Head of caudate nucleus (tissue), 42 donors: ENCODE results near the gene NAXE.
A peak's percentile ranks its signal among the peaks of the same experiment; 100 is the strongest.
"Not testable (repeated sequence)": the region's sequence is repeated elsewhere in the genome, so short reads cannot be mapped to it uniquely, and the experiment has no call there.

ENCODE experiments used
- DNase-seq, 42 donors: peaks; one replicate each; pipeline versions ENCODE4 v3.0.0 to v3.0.0-alpha.2; 2020 to 2021; ENCODE audit warnings: mixed read lengths in 7 of 42
- intact Hi-C: fragments of 100-400 bp; cut with DNase I; formaldehyde crosslinking; loops from one replicate; pipeline ENCODE4 v1.15.0; 2022

The NAXE gene

DNA sequence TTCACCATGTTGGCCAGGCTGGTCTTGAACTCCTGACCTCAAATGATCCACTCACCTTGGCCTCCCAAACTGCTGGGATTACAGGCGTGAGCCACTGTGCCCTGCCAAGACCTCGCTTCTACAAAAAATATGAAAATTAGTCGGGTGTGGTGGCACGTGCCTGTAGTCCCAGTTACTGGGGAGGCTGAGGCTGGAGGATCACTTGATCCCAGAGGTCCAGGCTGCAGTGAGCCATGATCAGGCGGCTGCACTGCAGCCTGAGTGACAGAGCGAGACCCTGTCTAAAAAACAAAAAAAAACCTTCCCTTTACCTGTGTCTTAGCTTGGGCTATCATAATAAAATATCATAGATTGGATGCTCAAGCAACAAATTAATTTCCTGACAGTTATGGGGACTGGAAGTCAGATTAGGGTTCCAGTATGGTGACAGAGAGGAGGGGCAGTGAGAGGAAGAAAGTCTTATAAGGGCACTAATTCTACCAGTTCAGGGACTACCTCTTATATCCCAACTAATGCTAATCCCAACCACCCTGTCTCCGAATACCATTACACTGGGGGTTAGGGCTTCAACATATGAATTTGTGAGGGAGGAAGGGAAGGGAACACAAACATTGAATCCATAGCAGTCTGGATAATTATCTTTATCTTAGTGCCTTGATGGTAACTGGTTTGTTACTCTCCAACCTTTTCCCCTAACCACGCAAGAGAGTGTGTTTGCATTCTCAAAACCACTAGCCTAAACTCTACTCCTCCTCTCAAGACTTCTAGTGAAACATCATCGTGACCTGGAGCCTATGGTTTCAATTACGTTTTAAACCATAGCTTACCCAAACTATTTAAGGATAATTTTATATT lies 1.0 kb upstream of the NAXE start:
- intact Hi-C loops, result loop anchor here (10.0 kb wide), 1 partner anchor 136 kb away; no protein-coding TSS in a partner anchor
- DNase-seq, result no peak

DNA sequence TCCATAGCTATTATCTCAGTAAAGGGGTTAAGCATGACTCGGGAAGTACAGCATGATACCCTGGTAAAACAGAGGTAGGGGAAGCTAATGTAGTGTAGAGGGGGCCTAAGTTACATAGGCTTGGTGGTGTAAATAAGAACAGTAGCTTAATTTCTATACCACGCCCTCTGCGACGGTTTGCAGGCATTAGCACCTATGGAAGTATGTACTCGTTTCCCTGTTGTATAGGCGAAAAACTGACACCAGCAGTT lies 470 bp upstream of the NAXE start:
- intact Hi-C loops, result loop anchor here (10.0 kb wide), 1 partner anchor 136 kb away; no protein-coding TSS in a partner anchor
- no peak for DNase-seq

DNA sequence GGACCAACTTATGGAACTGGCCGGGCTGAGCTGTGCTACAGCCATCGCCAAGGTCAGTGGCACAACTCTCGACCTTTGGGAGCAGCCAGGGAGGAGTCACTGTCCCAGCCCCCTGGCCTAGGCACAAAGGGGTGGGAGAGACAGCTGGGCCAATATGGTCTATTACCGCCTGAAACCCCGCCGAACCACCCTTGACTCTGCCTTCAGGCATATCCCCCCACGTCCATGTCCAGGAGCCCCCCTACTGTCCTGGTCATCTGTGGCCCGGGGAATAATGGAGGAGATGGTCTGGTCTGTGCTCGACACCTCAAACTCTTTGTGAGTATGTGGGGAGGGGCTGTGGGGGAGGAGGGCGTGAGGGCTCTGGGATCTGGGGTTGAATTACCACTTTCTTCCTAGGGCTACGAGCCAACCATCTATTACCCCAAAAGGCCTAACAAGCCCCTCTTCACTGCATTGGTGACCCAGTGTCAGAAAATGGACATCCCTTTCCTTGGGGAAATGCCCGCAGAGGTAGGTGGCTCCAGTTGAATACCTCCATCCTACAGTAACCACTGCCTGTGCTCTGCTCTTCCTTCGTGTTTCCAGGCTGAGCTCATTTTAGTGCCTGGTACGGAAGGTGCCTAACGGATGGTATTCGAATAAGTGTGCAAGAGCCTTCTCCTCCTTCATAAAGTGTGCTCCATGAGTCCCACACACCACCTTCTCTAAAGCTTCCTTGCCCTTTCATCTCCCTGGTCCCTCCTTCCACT lies 758 bp downstream of the NAXE start:
- intact Hi-C loops, result loop anchor here (10.0 kb wide), 1 partner anchor 138 kb away; no protein-coding TSS in a partner anchor
- no peak for DNase-seq

DNA sequence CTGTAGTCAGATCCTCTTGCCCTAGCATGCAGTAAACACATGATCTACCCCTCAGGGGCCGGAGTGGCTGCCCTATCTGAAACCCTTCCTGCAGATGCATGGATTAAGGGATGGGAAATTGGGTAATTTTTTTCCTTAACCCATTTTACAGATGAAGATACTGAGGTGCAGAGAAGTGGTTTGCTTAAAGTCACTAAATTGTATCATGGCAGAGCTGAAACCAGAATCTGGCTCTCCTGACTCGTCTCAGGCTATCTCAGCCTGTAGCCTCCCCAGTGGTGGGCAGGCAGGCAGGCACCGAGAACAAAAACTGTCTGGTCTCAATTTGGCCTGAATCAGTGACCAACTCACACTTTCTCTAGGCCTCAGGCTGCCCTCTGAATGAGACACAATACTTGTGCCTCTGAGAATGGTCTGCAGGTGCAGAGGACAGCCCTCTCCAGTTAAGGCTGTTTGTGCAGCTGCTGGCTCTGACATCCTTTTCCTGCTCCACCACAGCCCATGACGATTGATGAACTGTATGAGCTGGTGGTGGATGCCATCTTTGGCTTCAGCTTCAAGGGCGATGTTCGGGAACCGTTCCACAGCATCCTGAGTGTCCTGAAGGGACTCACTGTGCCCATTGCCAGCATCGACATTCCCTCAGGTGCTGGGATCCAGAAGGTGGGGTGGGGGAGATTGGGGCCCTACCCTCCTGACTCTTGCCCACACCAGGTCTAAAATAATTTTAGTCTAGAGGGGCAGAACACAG lies 1.5 kb downstream of the NAXE start:
- intact Hi-C loops, result loop anchor here (10.0 kb wide), 1 partner anchor 138 kb away; no protein-coding TSS in a partner anchor
- DNase-seq, result no peak

DNA sequence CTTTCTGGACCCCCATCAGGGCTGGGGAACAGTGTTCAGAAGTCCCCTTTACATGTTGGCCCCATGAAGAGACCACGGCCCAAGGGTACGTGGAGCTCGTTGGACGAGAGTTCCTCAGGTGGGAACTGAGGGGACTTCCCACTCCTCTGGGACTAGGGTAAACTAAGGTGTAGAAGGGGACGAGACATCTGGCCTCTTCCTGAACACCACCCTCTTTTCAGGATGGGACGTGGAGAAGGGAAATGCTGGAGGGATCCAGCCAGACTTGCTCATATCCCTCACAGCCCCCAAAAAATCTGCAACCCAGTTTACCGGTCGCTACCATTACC lies 2.0 kb downstream of the NAXE start:
- no peak for DNase-seq
- intact Hi-C loops, result loop anchor here (10.0 kb wide), 1 partner anchor 139 kb away; no protein-coding TSS in a partner anchor

DNA sequence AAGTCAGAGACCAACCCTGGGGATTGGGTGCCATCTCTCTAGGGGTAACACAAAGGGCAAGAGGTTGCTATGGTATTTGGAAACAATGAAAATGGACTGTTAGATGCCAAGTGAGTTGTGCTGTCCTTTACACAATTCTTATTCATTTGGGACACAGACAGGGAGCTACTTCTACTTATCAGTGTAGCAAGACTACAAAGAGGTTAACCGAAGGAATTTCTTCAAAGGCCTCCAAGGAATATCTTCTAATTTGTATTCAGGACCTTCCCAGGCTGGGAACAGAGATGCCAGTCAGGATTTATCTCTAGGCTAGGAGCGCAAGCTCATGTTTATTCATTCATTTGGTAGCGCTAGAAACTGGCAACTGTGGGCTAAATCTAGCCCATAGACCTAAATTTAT lies 2.6 kb downstream of the NAXE start:
- intact Hi-C loops, result loop anchor here (10.0 kb wide), 1 partner anchor 139 kb away; no protein-coding TSS in a partner anchor
- no peak for DNase-seq

DNA sequence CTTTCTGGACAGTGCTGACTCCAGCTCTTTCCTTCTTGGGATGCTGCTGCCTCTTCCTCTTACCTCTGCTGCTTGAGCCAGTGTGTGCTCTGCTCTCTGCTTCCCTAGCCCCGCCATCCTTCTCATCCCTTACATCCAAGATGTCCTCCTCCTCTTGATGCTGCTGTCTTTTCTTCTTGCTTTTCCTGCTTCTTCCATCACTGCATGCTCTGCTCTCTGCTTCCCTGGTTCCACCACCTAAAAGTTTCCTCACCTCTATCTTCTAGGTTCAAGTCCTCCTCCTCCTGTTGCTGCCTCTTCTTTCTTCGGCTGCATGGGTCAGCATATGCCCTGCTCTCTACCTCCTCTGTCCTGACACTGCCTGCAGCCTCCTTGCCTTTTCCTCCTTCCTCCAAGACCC lies 3.4 kb downstream of the NAXE start:
- DNase-seq, result no peak
- intact Hi-C loops, result loop anchor here (10.0 kb wide), 1 partner anchor 140 kb away; no protein-coding TSS in a partner anchor

DNA sequence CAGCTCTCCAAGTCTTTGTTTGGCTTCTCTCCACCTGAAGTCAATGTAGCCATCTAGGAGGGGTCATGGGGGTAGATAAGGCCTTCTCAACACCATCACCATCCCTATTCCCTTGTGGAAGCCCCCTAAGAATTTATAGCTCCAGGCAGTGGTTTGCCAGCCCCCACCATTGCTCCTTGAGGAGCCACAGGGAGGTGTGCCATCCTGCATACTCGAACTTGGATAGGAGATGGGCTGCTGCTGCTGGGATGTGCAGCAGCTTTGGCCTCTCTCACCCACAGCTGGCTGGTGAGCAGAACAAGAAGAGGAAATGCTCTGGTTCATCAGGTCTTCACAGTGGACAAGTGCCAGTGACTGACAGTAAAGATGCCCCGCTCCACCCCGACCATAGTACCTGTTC lies 4.8 kb downstream of the NAXE start:
- DNase-seq, result no peak
- intact Hi-C loops, result loop anchor here (10.0 kb wide), 1 partner anchor 142 kb away; no protein-coding TSS in a partner anchor

DNA sequence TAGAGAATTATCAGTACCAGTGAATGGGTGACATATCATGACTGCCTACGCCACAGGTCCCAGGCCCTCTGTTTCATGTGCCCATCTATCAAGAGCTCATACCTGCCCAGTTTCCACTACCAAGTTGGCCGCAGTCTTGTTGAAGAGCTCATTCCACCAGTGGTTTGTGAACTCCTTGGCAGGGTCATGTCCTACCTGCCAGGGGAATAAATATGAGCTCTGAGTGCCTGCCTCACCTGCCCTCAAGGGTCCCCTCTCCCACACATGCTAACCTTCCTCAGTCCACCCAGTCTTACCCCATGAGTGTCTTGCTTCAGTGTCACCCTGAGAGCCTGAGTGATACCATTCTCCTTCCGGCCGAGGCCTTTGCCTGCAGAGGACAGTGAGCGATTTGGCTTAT lies 6.5 kb downstream of the NAXE start:
- DNase-seq, result no peak
- intact Hi-C loops, result loop anchor here (10.0 kb wide), 1 partner anchor 143 kb away; no protein-coding TSS in a partner anchor

DNA sequence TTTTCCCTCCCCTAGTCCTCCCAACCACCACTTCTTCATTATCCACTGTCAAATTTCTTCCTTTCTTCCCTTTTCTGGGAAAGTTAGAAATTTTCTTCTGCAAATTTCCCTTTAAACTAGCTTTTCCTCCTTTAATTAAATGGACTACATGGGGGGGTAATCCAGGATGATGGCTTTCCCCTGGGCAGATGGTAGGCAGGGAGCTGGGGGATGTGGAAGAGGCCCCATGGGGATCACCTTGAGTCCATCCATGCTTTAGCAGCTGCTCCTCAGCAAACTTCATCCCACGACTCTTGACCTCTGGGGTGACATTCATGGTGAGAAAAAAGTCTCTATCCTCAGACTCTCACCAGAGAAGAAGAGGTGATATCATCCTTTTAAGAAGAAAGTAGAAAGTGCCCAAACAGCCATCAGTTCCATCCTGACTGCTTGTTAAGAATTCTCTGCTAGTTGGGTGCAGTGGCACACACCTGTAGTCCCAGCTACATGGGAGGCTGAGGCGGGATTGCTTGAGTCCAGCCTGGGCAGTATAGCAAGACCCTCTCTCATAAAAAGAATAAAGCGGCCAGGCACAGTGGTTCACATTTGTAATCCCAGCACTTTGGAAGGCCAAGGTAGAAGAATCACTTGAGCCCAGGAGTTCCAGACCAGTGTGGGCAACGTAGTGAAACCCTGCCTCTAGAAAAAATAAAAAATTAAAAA lies 7.3 kb downstream of the NAXE start:
- DNase-seq, result no peak
- intact Hi-C loops, result loop anchor here (10.0 kb wide), 1 partner anchor 144 kb away; no protein-coding TSS in a partner anchor

DNA sequence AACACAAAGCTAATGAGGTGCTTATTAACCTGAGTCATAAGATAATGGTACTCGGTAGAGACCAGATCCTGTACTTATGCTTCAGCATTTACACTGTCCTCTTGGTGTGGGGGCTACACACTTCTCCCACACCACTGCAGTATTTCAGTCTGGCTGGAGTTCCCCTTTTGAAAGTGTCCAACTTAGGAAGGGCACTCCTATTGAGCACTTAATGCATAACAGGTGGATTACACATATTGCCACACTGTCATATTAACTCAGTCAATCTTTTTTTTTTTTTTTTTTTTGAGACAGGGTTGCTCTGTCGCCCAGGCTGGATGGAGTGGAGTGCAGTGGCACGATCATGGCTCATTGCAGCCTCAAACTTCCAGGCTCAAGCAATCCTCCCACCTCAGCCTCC lies 8.2 kb downstream of the NAXE start:
- intact Hi-C loops, result loop anchor here (5.0 to 10.0 kb wide), 3 partner anchors 93 to 215 kb away; no protein-coding TSS in a partner anchor
- DNase-seq, result no peak

DNA sequence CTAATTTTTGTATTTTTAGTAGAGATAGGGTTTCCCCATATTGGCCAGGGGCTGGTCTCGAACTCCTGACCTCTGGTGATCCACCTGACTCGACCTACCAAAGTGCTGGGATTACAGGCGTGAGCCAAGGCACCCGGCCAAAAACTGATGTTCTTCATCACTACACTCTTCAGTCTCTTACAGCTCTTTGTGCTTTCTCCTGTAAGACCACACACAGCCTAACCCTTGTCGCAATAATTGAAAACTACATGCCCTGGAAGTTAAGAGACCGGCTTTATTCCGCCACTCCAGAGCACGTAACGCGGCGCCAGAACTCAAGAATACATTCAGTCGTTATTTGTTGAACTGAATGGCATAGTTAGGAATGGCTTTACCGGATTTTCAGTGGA lies 9.2 kb downstream of the NAXE start:
- intact Hi-C loops, result loop anchor here (5.0 to 10.0 kb wide), 2 partner anchors 93 to 216 kb away; no protein-coding TSS in a partner anchor
- no peak for DNase-seq

DNA sequence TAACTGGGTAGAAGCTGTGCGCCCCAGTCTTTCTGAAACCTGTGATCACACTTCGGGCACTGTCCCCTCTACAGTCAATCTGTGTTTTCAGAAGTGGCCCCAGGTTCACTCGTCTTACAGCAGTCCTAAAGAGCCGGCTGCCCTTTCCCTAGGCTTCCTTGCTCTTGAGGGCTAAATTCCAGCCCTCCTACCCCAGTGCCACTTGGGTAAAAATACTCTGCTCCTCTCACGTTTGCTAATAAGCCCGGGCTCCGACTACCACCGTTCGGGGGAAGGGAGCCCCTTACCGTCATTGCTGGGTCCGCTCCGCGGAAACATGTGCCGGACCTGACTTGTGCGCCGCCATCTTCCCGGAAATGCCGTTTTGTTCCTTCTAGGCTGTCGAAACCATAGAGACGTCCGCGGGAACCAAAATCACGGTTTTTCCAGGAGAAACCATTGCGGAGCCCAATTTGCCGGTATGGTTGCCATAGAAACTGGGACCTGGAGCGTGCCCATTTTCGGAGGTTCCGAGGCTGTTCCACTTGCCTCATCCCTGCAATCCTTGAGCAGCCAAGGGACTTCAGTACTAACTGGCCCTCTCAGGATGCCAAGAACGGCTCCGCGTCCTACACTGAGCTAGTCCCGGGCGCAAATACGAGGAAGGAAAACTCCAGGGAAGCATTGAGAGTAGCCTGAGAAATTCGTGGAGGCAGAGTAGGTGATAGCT lies 9.7 kb downstream of the NAXE start, which contains the start of gene GPATCH4:
TSS of gene GPATCH4 (minus strand) at position 358 of the 709 bp plus-strand sequence.
- intact Hi-C loops, result loop anchor here (5.0 to 10.0 kb wide), 2 partner anchors 94 to 216 kb away; no protein-coding TSS in a partner anchor
- DNase-seq, result peak; percentile 78 to 95 (median 88)

DNA sequence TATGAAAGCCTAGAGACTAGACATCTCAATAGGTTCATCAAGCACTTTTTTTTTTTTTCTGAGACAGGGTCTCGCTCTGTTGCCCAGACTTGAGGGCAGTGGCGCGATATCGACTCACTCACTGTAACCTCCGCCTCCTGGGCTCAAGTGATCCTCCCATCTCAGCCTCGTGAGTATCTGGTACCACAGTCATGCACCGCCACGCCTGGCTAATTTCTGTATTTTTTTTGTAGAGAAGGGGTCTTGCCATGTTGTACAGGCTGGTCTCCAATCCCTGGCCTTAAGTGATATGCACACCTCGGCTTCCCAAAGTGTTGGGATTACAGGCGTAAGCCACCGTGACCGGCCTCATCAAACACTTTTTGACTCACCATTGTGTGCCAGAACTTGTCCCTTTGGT lies 10.3 kb downstream of the NAXE start:
- intact Hi-C loops, result loop anchor here (5.0 to 10.0 kb wide), 2 partner anchors 95 to 217 kb away; no protein-coding TSS in a partner anchor
- DNase-seq, result no peak

DNA sequence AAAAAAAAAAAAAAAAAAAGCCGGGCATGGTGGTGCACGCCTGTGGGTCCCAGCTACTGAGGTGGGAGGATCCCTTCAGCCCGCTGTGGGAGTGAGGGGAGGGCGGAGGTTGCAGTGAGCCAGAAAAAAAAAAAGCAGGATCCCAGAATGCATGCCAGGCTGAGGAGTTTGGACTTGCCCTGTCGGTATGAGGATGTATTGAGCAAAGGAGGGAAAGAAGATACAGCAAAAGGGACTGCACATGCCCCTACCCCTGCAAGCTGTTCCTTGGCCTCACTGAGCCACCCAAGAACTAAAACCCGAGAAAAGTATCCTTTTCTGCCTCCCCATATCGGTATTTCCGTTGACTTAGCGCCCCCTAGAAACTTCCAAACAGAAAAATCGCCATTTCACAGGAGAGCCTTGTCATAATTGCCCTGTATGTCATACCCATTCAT lies 11.0 kb downstream of the NAXE start:
- DNase-seq, result peak in 4 of 42 donors; percentile 28 to 61 (median 50)
- intact Hi-C loops, result loop anchor here (5.0 to 10.0 kb wide), 2 partner anchors 95 to 218 kb away; no protein-coding TSS in a partner anchor

DNA sequence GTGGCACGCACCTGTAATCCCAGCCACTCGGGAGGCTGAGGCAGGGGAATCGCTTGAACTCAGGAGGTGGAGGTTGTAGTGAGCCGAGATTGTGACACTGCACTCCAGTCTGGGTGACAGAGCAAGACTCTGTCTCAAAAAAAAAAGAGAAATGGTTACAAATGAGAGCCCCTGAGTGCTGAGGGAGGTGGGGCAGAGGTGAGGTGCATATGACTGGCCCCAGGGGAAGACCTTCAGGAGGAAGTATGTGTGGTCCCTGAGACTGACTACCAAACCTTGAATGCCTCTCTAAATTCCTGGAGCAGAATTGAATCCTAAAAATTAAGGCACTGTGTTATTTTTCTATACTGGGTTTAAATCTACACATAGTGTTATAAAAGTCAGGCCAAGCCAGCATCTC lies 15.8 kb downstream of the NAXE start:
- intact Hi-C loops, result loop anchor here (10.0 kb wide), 1 partner anchor 223 kb away; no protein-coding TSS in a partner anchor
- DNase-seq, result not testable (repeated sequence)

DNA sequence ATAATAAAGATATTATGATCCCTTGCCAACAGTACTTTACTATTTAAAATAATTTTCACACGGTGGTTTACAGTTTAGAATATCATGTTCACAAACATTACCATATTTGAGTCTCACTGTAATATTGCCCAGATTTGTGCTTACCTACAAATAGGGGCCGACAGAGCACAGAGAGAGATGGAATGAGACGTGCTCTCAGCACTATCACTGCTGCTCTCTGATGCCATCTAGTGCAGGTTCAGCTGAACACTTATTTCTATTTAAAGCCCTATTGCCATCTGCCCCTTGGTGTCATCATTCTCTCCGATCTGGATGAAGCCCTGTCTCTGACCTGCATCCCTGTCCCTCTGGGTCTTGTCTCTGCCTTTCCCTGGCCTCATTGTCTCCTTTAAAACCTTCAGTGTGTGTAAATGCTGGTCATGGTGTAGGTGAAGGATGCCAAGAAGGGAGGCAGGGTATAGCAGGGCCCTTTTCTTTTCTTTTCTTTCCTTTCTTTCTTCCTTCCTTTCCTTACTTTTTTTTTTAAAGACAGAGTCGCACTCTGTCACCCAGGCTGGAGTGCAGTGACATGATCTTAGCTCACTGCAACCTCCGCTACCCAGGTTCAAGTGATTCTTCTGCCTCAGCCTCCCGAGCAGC lies 16.6 kb downstream of the NAXE start:
- peak in 37 of 42 donors; percentile 39 to 87 (median 73) for DNase-seq
- intact Hi-C loops, result loop anchor here (10.0 kb wide), 1 partner anchor 223 kb away; no protein-coding TSS in a partner anchor
